GM18870 (cell line): ENCODE data around the gene CLASRP.
A peak's percentile ranks its signal among the peaks of the same experiment; 100 is the strongest.
"Not testable (repeated sequence)": the region's sequence is repeated elsewhere in the genome, so short reads cannot be mapped to it uniquely, and the experiment has no call there.

Source experiments
- ATAC-seq: cut with Tn5 transposase; IDR thresholded peaks from one replicate; pipeline ENCODE4 v1.9.1; 2021; ENCODE audit warnings: moderate library complexity; ENCODE audit not compliant: unreplicated experiment

Gene CLASRP

GRCh38 chr19:45038931-45039893 is at the start of gene CLASRP:
Gene CLASRP, plus strand, starts transcription at chr19:45039045. Its CDS starts 1,168 bp downstream, at chr19:45040213.
- peak; percentile 55 for ATAC-seq

DNA sequence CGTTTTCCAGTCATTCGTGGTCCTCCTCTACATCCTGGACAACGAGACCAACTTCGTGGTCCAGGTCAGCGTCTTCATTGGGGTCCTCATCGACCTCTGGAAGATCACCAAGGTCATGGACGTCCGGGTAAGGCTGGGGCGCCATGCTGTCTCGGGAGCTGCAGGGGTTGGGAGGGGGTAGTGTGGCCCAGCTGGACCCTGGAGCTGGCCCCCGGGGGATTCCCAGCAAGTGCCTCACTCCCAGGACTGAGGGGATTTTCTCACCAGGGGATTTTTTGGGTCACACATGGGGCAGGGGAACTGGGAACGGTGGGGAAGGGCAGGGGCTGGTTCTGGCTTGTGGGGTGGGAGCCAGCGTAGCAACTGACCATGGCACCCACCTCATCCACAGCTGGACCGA is 48.4 kb upstream of the CLASRP start:
- no peak for ATAC-seq

- ATAC-seq, result no peak
Observed at GRCh38 chr19:44990966-44991365, 47.9 kb upstream of the CLASRP start.

- ATAC-seq, result no peak
Observed at GRCh38 chr19:44992336-44993163, 46.3 kb upstream of the CLASRP start.

- no peak for ATAC-seq
Observed at GRCh38 chr19:44993526-44993925, 45.3 kb upstream of the CLASRP start.

DNA sequence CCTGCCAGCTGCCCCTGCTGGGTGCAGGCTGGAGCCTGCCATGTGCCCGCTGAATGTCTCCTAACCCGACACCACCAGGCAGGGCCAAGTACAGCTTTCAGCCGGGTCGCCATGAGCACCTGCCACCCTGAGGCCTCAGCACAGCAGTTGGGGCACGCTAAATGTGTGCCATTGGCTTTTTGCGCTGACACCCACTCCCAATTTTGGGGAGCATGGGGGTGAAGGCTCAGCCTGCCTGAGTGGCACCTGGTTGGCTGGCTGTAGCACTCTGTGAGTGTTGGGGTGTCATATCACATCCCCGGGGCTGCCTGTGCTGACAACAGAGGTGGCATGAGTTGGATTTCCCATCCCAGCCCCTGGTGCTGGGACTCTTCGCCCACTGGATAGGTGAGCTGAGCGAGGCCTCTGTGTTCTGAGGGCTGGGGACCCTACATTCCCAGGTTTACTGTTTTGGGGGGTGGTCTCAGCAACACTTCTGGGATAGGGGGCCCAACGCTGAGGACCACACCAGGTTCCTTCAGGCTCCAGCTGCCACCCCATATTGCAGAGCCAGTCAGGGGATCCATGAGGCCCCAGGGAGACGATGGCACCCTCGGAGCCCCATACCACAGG is 44.8 kb upstream of the CLASRP start:
- no peak for ATAC-seq

DNA sequence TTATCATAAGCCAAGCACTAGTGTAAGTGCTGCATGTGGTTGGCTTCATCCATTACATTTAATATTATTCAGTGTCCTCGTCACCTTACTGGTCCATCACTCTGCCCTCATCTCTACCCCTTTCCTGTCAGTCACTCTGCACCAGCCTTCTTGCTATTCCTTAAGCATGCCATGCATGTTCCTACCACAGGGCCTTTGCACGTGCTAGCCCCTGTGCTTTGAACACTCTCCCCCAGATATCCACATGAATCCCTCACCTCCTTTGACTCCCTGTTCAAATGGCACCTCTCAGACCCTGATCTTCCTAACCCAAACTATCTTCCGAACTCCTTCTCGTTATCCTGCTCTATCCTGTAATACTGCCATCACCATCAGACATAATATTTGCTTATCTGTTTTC is 40.8 kb upstream of the CLASRP start:
- no peak for ATAC-seq

- not testable (repeated sequence) for ATAC-seq
Observed at GRCh38 chr19:44999131-44999925, 39.5 kb upstream of the CLASRP start.

DNA sequence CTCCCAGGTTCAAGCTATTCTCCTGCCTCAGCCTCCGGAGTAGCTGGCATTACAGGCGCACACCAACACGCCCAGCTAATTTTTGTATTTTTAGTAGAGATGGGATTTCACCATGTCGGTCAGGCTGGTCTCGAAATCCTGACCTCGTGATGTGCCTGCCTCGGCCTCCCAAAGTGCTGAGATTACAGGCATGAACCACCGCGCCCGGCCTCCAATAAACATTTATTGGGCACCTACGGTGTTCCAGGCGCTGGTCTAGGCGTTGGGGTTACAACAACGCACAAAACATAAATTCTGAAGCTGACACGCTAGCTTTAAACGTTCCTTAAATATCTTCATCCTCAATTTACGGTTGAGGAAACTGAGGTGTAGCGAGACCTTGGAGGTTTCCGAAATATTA is 38.2 kb upstream of the CLASRP start:
- ATAC-seq, result not testable (repeated sequence)

- ATAC-seq, result no peak
Observed at GRCh38 chr19:45001087-45001739, 37.6 kb upstream of the CLASRP start, which contains the start of gene RELB. Gene RELB, plus strand, starts transcription at chr19:45001464. Its CDS starts 116 bp downstream, at chr19:45001580.

- ATAC-seq, result no peak
Observed at GRCh38 chr19:45003485-45003884, 35.4 kb upstream of the CLASRP start.

DNA sequence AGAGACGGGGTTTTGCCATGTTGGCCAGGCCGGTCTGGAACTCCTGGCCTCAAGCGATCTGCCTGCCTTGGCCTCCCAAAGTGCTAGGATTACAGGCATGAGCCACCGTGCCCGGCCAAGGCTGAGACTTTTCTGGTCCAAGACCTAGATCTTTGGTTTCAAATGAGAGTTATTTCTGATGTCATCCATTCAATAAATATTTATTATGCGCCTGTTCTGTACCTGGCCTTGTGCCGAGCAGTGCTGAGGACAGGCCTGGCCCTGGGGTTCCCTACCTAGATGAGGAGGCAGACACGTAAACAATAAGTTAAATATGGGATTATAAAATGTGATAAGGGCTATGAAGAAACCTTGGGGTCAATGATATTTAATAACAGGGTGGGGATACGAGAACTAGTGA is 33.1 kb upstream of the CLASRP start:
- no peak for ATAC-seq

DNA sequence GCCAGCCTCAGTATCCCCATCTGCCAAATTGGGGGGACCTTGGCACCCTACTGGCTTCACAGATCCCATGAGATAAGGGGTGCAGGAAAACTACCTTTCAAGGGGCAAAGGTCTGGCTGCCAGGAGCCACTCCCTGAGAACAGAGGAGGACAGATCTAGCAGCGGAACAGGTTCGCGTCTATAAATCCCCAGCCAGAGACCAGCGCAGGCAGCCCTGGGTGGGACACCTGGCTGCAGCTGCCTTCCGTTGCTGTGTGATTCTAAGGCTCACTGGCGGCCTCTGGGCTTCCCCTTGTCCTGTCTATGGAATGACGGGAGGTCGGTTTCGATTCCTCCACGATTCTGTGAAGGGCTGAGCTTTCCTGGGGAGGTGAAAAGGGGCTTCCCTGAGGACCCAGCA is 30.3 kb upstream of the CLASRP start:
- ATAC-seq, result no peak

GRCh38 chr19:45009625-45010255 is 29.1 kb upstream of the CLASRP start:
- no peak for ATAC-seq

DNA sequence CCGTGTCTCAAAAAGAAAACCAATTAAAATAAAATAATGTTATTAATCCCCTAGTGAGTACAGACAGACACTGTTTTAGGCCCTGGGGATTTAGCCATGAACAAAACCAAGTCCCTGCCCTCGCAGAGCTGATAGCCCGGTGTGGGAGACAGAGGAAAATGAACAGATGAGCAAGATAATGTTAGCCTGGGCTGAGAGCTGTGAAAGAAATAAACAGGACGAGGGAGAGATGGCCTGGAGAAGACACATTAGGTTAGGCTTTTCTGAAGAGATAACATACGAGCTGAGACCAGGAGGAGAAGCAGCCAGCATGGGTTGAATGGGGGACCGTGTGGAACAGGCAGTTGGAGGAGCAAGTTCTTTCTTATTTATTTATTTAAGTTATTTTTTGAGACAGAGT is 28.5 kb upstream of the CLASRP start:
- ATAC-seq, result no peak

DNA sequence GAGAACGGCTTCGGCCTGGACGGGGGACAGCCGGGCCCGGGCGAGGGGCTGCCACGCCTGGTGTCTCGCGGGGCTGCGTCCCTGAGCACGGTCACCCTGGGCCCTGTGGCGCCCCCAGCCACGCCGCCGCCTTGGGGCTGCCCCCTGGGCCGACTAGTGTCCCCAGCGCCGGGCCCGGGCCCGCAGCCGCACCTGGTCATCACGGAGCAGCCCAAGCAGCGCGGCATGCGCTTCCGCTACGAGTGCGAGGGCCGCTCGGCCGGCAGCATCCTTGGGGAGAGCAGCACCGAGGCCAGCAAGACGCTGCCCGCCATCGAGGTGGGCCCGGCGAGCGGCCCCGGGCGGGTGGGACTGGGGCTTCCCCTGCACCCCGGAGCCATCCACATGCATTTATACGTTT is 26.9 kb upstream of the CLASRP start:
- ATAC-seq, result no peak

DNA sequence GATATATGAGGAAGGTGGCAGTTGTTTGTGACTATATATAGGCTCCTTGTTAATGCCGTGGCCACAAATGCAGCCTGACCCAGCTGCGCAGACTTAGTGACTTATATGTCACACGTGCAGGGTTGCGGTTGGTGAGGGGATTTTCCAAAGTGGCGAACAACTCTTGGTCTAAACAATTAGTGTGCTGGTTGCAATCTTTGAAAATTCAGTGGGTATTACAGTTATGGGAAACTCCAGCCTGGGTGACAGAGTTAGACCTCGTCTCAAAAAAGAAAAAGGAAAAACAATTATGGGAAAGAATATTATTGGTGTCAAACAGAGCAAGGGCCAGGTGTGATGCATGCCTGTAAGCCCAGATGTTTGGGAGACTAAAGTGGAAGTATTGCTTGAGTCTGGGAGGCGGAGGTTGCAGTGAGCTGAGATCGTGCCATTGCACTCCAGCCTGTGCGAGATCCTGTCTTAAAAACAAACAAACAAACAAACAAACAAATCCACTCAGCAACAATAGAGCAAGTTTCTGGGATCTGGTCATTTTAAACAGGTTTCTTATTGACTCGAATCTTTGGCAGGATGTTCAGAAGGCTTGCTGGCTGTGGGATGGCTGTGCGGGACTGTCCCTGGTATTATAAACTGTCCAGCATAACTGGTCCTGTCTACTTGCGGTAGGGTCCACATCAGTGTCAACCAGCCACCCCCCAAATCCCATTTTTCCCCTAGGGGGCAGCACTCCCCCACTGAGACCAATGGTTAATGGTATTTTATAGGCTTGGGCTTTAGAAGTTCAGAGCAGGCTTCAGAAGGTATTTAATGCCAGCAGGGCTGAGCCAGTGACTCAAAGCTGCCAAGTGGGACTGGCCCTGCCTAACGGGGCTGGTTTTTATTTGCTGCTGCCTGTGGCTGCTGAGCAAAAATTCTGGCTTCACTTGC is 22.2 kb upstream of the CLASRP start:
- ATAC-seq, result peak; percentile 76

DNA sequence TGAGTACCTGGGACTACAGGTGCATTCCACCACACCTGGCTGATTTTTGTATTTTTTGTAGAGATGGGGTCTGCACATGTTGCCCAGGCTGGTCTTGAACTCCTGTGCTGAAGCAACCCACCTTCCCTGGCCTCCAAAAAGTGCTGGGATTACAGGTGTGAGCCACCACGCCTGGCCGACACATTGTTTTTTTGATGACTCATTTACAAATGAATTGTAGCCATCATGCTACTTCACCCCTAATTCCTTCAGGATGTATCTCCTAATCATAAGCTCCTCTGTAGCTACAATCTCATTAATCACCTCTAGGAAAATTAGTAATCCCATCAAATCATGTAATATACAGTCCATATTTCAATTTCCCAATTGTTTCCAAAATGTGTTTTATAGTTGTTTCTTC is 19.7 kb upstream of the CLASRP start:
- ATAC-seq, result no peak
